HG03469 (cell line): ENCODE results near the gene BMAL1.
A peak's percentile ranks its signal among the peaks of the same experiment; 100 is the strongest.
"Not testable (repeated sequence)": the region's sequence is repeated elsewhere in the genome, so short reads cannot be mapped to it uniquely, and the experiment has no call there.

Experiments used
- ATAC-seq: cut with Tn5 transposase; IDR thresholded peaks from one replicate; pipeline ENCODE4 v1.9.1; 2021; ENCODE audit warnings: mild to moderate bottlenecking, moderate library complexity, moderate number of reproducible peaks; ENCODE audit not compliant: unreplicated experiment

BMAL1 gene

GRCh38 chr11:13368041-13368446 lies 90.5 kb downstream of the BMAL1 start:
- ATAC-seq, result no peak

- ATAC-seq, result no peak
Measured at GRCh38 chr11:13373216-13373615, 95.6 kb downstream of the BMAL1 start.

GRCh38 chr11:13375798-13376197 lies 98.2 kb downstream of the BMAL1 start:
- ATAC-seq, result no peak

GRCh38 chr11:13376402-13376801 lies 98.8 kb downstream of the BMAL1 start:
- ATAC-seq, result no peak

GRCh38 chr11:13376838-13377237 lies 99.2 kb downstream of the BMAL1 start:
- ATAC-seq, result no peak

GRCh38 chr11:13378316-13378715 lies 100.7 kb downstream of the BMAL1 start:
- ATAC-seq, result no peak

GRCh38 chr11:13380731-13381130 lies 103.1 kb downstream of the BMAL1 start:
- no peak for ATAC-seq

GRCh38 chr11:13382751-13383150 lies 105.2 kb downstream of the BMAL1 start:
- ATAC-seq, result no peak

GRCh38 chr11:13384908-13385640 lies 107.5 kb downstream of the BMAL1 start:
- ATAC-seq, result peak; percentile 62

GRCh38 chr11:13386567-13386966 lies 109.0 kb downstream of the BMAL1 start:
- ATAC-seq, result no peak

- no peak for ATAC-seq
Measured at GRCh38 chr11:13388741-13389140, 111.2 kb downstream of the BMAL1 start.

GRCh38 chr11:13391217-13391616 lies 113.6 kb downstream of the BMAL1 start:
- ATAC-seq, result no peak

GRCh38 chr11:13398335-13398734 lies 120.7 kb downstream of the BMAL1 start:
- not testable (repeated sequence) for ATAC-seq

- no peak for ATAC-seq
Measured at GRCh38 chr11:13405220-13405619, 127.6 kb downstream of the BMAL1 start.

GRCh38 chr11:13415201-13415600 lies 137.6 kb downstream of the BMAL1 start:
- no peak for ATAC-seq

GRCh38 chr11:13421561-13421960 lies 144.0 kb downstream of the BMAL1 start:
- no peak for ATAC-seq

GRCh38 chr11:13423372-13423771 lies 145.8 kb downstream of the BMAL1 start:
- no peak for ATAC-seq

- no peak for ATAC-seq
Measured at GRCh38 chr11:13427440-13427839, 149.8 kb downstream of the BMAL1 start.

- no peak for ATAC-seq
Measured at GRCh38 chr11:13429288-13429687, 151.7 kb downstream of the BMAL1 start.

GRCh38 chr11:13429836-13430235 lies 152.2 kb downstream of the BMAL1 start:
- no peak for ATAC-seq

- no peak for ATAC-seq
Measured at GRCh38 chr11:13433437-13433836, 155.8 kb downstream of the BMAL1 start.

- ATAC-seq, result no peak
Measured at GRCh38 chr11:13434247-13435205, 156.9 kb downstream of the BMAL1 start.
